ENCODE data around the gene SLC35B2.

Gene SLC35B2

DNA sequence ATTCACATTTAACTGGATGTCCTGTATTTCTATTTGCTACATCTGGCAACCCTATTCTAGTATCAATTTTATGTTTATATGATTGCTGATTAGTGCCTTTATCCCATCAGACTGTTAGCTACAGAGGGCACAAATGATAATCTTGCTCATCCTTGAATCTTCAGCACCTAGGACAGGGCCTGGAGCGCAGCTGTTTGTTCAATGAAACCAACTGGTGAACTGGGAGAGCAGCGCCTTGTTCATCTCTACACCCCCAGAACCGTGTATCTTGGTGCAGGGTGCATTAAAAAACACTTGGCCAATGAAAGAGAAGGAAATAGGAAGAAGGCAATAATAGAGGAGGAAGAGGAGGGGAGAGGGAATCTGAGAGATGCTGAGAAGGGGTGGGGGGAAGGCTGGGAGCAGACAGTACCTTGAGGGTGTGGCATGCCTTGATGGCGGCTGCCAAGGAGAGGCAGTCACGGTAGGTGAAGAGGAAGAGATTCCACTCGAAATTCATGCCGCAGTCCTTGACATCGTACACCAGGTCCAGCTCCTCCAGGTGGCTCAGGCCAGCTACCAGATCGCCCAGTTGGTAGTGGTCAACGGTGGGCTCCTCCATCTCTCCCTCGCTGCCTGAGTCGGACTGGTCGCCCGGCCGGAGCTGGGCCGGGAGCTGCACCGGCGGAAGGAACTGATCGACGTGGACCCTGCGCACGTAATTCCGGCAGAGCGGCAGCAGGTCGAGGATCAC, 28.4 kb upstream of the SLC35B2 start:
- DNase-seq = no peak

DNA sequence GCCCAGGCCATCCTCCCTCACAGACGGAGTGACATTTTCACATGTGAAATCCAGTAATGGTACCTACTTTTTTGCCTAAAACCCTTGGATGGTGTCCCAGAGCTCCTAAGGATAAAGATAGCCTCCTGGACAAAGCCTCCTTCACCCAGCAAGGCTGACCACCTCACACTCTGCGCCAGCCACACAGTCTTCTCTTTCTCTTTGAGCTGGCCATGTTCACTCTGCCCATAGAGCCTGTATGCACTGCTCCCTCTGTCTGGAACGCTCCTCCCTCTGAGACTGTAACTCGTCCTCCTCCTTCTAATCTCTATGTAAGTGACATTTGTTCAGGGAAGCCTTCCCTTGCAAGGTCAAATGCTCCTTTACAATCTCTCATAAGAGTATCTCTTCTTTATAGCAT, 27.5 kb upstream of the SLC35B2 start:
- DNase-seq = no peak

DNA sequence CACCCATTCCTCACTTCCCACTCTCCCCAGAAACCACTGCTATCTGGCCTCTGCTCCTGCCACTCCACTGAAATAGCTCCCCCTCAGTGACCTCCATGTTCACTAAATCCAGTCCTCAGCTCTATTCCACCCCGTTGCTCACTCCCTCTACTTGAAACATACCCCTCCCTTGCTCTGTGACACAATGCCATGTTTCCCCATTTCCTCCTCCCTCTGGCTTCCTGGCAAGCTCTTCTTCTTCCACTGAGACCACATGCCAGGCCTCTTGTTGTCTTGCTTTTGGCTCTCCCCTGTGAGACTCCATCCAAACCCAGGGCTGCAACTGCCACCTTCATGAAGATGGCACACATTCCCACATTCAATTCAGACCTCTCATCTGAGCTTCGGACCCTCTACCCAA, 26.8 kb upstream of the SLC35B2 start:
- DNase-seq = no peak

DNA sequence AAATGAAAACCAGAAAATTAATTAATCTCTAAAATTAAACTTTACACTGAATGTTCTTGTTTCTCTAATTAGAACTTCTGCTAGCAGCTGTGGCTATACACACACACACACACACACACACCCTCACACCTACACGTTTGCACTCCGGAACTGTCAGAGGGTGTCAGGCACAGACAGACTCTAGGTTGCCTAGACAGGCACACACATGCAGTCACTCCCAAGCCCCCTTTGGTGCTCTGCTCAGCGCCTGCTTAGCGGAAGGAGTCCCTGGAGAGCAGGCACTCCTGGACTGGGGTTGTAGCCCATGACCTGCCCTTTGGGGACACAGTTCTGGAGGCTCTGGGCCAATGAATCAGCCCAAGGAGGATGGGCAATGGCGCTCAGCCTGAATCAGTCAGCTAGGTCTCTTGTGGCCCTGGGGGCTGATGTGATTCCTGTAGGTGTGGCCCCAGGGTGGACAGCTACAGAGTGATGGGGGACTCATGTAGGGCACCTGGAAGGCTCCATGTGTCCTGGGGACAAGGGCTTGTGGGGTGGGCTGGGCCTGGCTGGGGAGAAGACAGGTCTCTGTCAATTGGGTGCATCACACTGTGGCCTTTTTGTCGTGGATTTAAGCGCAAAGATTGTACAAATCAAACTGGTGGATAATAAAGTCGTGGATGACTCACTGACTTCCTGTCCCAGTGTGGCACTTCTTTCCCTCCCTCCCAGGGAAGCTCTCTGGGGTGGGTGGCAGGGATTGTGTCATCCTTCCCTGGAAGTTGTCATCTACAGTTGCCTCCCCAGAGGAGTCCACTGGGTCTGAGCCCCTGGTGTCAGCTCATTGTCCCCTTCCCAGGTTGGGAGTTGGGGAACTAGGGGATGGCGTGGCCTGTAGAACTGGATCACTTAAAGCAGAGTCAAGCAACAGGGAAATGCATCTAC, 21.7 kb upstream of the SLC35B2 start:
- DNase-seq = no peak

DNA sequence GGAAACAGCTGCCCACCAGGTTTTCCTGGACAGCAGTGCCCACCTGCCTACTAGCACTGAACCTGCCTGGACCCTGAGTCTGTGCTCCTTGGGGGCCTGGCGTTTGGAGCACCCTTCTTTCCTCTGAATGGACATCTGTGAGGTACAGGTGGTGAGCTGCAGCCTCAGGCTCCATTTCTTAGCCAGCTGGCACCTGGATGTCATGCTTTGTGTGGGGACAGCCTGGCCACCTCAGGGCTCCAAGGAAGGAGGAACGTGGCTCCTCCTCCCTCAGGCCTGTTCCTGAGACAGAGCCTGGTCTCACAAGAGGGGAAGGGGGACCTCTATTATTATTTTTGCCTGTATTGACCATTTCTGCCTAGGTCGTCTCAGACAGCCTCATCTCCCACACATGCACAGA, 21.0 kb upstream of the SLC35B2 start:
- DNase-seq = no peak

DNA sequence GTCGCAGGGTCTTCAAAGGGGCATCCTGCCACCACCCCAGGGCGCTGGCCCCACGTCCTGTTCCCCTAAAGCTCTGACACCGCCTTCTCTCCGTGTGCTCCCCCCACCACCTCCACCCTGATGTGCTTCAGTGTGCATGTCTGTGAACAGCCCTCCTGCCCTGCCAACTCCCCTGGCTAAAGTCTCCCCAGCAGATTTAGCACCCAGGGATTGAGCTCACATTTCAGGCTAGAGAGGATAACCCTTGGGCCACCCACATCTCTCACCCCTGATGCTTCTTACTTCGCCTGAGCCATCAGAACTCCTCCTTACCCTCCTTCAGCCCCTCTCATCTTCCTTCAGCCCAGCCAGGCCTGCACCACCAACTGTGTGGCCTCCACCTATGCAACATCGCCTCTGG, 20.4 kb upstream of the SLC35B2 start:
- no peak for DNase-seq

DNA sequence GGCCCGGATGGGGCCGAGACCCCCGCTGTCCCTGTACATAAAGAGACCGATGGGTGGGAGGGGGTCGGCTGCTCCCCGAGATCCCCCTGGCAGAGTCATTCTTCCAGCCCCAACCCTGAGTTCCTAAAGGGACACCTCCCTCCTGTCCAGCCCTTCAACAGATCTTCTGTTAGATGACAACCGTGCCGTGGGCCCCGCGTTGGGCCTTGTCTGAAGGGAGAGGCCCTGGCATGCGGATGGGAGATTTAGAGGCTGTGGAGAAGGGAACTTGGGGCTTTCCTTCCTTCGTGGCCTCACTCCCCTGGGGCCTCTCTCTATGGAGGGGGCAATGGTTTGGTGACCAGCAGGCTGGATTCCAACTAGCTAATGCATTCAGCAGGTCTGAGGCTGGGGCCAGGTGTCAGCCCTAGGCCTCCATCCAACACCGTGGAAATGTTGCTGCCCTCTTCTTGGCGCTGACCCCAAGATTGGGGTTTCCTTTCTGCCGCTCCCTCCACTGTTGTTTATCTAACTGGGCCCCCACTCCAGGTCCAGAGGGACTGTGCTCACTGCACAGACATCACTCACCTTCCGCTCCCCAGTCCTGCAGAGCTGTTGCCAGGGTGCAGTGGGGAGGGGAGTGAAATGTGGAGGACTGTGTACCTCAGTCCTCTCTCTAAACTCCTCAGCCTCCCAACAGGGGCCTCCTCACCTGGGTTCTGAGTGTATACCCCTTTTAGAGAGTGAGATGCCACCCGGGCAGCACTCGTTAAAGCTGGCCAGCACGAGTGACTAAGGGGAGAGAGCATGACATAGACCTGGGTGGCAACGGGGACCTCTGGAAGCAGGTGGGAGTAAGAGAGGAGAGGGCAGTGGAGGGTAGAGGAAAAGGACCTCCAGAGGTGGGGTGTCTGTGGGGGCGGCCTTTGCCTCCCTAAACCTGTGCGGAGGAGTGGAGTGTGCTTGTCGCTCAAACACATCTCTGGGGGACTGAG, 19.6 kb upstream of the SLC35B2 start:
- DNase-seq = no peak

DNA sequence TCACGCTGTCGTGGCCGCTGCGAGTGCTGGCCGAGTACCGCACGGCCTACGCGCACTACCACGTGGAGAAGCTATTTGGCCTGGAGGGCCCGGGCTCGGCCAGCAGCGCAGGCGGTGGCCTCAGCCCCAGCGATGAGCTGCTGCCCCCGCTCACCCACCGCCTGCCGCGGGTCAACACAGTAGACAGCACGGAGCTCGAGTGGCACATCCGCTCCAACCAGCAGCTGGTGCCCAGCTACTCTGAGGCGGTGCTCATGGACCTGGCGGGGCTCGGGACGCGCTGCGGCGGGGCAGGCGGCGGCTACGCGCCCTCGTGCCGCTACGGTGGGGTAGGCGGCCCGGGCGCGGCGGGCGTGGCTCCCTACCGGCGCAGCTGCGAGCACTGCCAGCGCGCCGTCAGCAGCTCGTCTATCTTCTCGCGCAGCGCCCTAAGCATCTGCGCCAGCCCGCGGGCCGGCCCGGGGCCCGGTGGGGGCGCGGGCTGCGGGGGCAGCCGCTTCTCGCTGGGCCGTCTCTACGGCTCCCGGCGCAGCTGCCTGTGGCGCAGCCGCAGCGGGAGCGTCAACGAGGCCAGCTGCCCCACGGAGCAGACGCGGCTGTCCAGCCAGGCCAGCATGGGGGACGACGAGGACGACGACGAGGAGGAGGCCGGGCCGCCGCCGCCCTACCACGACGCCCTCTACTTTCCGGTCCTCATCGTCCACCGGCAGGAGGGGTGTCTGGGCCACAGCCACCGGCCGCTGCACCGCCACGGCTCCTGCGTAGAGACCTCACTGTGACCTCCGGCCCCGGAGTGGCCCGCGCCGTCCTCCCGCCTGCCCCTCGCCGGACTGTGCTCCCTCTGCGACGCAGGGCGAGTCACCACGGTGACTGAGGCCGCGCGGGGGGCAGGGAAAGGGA, 18.7 kb upstream of the SLC35B2 start:
- DNase-seq = no peak

DNA sequence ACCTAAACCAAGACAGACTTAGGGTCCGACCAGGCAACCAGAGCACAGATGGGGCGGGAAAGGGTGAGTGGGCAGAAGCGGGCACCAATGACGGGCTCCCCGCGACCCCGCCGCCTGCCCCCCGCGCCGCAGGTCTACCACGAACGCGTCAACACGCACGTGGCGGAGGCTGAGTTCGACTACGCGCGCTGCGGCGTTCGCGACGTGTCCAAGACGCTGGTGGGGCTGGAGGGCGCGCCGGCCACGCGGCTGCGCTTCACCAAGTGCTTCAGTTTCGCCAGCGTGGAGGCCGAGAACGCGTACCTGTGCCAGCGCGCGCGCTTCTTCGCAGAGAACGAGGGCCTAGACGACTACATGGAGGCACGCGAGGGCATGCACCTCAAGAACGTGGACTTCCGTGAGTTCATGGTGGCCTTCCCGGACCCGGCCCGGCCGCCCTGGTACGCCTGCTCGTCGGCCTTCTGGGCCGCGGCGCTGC, 18.0 kb upstream of the SLC35B2 start:
- DNase-seq = no peak

DNA sequence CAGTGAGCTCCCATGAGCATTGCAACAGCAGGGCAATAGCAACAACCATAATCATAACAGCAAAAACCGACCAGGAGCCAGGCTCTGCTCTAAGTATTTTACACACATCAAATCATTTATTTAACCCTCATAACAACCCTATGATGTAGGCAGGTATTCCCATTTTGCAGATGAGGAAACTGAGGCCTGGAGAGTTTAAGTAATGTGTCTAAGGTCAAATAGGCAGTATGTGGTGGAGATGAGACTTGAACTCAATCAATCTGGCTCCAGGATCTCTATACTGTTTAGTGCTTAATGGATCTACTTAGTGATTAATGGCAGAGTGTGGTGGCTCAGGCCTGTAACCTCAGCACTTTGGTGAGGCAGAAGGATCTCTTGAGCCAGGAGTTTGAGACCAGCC, 16.3 kb upstream of the SLC35B2 start:
- no peak for DNase-seq

DNA sequence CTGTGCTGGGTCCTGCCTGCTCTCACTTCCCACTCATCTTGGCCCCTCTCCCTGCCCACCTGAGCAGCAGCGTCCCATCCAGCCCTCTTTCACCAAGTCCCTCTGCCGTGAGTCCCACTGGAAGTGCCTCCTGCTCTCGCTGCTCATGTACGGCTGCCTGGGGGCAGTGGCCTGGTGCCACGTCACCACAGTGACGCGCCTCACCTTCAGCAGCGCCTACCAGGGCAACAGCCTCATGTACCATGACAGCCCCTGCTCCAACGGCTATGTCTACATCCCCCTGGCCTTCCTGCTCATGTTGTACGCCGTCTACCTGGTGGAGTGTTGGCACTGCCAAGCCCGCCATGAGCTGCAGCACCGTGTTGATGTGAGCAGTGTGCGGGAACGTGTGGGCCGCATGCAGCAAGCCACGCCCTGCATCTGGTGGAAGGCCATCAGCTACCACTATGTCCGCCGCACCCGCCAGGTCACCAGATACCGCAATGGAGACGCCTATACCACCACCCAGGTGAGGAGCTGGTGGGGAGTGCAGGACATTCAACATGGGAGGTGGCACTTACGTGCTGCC, 15.8 kb upstream of the SLC35B2 start:
- no peak for DNase-seq

DNA sequence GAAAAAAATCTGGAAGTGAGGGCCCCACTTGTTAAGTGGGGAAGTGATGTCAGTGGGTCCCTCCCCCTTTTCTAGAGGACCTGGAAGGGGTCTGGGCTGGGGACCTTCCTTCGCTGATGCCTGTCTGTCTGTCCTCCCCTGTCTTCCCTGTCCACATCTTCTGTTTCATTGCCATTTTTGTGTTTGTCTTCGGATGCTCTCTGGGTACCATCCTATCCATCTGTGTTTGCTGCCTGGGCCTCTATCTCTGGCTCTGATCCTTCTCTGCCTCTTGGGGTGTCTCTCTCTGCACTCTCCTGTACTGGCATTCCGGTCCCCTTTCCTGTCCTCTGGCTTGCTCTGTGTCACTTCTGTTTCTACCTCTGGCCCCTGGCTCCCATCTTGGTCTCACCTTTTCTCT, 15.2 kb upstream of the SLC35B2 start:
- no peak for DNase-seq

DNA sequence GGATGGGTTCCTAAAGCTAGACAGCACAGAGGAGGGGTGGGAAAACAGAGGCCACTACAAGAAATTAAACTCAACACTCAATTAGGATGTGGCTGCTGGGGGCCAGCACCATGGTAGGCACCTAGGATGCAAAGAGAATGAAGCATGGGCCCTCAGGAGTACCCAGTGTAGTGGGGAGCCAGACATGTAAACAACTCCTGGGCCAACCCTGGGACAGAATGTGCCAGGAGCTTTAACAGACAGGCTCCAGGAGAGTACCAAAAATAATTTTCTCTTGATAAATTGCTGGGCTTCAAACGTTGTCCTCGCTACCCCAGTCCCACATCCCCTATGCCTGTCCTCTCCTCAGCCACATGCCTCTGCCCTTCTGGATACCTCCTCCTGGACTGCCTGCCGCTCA, 14.6 kb upstream of the SLC35B2 start:
- DNase-seq = no peak

DNA sequence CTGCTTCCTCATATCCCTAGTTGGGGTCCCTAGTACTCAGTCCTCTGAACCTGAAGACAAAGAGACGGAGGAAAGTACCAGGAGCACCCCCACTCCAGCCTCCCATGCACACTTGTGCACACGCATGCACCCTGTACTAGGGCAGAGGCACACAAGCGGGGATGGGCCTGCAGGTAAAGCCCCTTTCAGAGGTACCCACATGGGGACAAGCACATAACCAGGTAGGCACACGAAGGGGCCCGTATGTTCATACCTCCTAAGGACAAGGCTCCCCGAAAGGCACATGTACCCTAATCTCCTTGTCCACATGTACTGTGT, 14.0 kb upstream of the SLC35B2 start:
- no peak for DNase-seq

DNA sequence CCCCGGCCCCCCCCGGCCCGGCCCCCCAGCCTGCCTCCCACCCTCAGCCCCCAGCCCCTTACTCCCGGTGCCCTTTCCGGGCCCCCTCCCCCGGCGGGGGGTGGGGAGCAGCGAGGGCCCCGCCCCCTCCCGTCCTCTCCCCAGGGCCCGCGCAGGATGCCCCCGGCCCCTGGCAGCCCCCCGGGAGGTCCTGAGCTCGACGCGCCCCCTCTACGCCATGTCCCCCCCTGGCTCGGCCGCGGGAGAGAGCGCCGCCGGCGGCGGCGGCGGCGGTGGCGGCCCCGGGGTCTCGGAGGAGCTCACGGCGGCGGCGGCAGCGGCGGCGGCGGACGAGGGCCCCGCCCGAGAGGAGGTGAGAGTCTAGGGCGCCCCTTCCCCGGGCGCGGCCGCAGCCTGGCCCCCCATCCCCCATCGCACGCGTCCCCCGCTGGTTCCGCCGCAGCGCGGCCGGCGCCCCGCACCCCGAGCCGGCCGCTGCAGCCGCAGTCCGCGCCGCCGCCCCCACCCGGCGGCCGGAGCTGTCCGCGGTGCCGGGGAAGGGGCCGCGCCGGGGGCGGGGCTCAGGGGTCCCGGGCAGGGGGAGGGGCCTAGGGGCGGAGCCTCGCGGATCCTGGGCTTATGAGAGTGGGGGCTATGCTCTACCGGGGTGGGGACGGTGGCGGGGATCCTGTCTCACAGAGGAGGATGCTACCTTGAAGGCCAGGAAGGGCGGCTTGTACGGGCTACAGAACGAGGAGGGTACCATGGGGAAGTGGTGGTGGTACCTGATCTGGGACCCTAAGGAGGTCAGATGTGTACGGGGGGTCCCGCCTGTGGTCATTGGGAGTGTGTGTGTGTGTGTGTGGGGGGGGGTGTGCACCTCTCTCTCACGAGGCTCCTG, 13.4 kb upstream of the SLC35B2 start:
- DNase-seq = no peak

DNA sequence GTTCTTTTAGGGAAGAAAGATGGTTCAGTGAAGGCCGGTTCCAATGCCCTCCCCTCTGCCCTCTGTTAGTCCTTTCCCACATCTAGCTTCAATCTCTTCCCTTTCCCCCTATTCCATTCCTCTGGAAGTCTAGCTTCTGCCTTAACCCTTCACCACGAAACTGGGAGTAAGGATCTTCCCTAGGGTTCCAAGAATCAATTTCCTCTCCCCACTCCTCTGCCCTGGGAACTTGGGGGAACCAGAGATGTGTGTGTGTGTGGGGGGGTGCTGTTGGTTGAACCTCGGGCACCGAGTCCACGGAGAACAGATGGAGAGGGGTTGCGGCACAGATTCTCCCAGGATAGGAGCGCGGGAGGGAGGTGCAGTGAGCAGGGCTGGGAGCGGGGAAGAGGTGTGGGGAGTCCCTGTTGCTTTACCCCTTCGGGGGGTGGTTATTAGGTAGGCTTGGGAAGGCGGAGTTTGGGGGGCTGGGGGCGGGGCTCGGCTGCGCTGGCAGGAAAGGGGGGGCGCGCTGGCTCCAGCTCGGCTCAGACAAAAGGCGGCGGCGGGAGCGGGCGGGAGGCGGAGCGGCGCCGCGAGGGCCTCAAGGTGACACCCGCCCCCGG, 12.7 kb upstream of the SLC35B2 start, which contains the start of gene TMEM151B:
Gene TMEM151B (plus strand): TSS at position 530 of the 605 bp plus-strand sequence. CDS start 293 bp downstream, outside the sequence.
- peak in 1 of 2 donors; percentile 26 for DNase-seq

DNA sequence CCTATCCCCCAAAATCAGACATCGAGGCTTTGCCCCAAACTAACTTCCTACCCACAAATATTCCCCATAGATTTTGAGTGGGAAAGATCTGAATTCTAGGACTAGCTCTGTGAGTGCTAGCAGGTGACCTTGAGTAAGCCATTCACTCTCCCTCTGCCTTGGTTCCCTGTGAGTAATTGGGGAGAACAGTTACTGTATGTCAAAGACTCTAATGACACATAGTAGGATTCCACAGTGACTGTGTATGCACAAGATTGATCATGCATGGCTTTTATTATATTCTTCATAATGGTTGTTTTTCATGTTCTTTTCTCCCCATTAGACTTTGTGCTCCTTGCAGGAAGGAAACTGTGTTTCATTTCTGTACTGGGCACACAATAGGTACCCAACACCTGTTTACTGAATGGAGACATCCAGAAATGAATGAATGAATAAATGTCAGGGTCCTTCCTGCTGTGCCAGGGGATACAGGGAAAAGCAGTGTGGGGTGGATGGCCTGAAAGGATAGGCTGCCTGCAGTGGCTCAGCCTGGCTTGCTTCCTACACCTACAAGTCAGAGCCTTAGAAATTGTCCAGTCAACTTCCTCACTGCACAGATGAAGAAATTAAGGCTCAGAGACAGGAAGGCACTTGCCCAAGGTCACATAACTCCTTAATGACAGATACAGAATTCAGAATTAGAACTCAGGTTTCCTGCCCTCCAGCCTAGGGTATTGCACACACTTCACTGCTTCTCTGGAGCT, 12.0 kb upstream of the SLC35B2 start:
- DNase-seq = no peak

DNA sequence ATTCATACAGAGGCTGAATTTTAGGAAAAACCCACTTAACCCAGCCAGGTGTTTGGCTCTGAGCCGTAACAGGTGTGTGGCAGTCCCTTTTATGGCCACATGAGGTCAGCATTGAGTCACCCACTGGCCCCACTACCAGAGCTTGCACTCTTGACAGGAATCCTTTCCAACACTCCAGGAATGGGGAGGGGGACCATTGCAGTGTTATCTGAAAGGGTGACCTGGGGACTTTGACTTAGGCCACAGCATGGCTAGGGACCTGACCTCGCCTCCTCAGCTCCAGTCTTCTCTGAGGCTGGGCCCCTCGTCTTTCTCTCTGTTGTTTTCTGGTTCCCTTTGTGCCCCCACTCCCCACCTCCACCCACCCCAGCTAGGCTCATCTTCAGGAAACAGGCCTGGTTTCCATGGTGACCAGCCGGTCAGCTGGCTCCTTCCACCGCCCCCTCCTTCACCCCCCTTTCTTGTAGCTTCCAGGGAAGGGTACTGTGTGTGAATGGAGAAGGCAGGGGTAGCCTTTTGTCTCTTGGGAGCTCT, 10.8 kb upstream of the SLC35B2 start:
- peak; percentile 58 to 73 for DNase-seq

DNA sequence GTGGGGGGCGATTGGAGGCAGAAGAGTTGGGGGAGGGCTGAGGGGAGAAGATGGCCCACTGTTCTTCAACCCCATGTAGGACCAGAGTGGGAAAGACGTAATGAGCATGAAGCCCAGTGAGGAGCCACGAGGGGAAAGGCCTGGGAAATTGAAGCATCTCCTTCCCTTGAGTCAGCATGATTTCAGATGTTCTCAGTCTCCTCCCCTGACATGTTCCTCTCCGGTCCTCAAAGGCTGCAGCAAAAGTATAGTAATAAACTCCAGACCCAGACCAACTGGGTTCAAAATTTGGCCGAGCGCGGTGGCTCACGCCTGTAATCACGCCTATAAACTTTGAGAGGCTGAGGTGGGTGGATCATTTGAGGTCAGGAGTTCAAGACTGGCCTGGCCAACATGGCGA, 9.9 kb upstream of the SLC35B2 start:
- DNase-seq = no peak

Measured in CD4-positive, alpha-beta T cell treated with Interleukin-1 beta for 1 hour (primary cell).